Fibroblast of skin of abdomen (primary cell): ENCODE results near the gene ARHGEF16.

Source experiments
- DNase-seq: peaks from one replicate; pipeline ENCODE4 v3.0.0-alpha.2; 2013

The ARHGEF16 gene

DNA sequence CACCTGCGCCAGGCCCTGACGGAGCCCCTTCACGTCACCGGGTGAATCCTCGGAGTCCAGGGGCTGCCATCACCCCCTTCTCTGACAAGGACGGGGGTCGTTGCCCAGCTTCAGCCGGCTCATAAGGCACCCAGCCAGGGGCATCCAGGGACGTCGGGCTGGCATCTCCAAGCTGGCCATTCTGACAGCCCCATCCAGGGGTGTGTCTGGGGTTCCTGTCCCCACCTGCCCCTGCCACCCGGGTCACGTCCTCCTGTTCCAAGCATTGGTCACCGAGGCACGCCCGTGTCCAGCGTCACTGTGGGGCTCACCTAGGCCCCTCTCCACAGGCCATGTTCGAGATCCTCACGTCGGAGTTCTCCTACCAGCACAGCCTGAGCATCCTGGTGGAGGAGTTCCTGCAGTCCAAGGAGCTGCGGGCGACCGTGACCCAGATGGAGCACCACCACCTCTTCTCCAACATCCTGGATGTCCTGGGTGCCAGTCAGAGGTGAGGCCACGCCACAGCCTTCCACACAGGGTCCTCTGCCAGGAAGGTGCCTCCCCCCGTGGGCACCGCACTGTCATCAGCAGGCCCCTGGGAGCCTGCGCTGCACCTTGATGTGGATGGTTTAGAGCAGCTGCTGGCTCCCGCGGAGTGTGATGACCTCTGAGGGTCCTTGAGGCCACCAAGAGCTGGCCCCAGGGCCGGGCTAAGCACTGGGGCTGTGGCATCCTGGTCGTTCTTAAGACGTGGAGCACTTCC lies 14.8 kb downstream of the ARHGEF16 start:
- no peak for DNase-seq

GRCh38 chr1:3469849-3470649 lies 15.6 kb downstream of the ARHGEF16 start:
- DNase-seq: no peak

DNA sequence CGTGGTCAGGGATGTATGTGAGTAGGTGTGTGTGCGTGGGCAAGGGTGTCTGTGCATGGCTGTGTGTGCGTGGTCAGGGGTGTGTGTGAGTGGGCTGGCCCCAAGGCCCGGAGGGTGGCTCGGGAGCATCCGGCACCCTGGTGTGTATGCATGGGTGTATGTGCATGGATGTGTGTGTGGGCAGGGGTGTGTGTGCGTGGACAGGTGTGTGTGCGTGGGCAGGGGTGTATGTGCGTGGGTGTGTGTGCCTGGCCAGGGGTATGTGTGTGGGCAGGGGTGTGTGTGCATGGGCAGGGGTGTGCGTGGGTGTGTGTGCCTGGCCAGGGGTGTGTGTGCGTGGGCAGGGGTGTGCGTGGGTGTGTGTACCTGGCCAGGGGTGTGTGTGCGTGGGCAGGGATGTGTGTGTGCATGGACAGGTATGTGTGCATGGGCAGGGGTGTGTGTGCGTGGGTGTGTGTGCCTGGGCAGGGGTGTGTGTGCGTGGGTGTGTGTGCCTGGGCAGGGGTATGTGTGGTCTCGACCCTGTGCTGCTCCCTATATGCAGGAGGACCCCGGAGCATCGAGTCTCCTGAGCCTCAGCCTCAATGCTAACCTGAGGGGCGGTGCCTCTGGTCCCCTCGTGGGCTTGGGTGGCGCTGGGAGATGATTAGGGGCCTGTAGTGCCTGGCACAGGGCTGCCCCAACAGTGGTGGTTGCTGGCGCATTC lies 16.3 kb downstream of the ARHGEF16 start:
- no peak for DNase-seq

GRCh38 chr1:3471356-3472087 lies 17.1 kb downstream of the ARHGEF16 start:
- peak; percentile 64 for DNase-seq

DNA sequence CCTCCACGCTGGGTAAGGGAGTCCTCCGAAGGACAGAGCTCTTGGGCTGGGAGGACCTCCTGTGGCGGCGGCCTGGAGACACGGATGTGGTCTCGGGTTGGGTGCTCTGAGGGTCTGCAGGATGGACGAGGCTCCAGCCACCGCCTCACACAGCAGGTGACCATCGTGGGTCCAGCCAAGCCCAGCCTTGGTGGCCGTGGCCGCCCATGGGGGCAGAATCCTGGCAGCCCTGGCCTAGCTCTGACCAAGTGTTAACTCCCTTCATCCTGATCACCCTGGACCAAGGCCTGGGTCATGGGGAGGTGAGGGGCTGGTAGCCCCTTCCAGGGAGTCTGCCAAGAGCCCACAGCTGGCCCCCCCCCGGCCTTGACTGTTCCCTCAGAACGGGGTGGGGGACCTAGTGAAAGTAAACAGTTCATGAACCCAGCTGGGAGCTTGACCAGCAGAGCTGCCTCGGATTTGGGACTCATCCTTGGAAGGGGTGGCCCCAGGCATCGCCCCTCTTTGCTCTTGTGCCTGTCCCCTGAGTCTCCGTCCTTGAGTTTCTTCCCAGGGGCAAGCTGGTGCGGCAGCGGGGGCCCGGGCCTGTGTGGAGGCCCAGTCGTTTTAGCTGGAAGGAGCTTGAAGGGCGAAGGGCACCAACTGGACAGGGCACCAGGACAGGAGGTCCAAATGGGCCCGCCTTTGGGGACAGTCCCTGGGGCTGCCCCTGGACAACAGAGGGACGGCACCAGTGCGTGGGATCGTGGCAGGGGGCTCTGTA lies 17.8 kb downstream of the ARHGEF16 start:
- no peak for DNase-seq

GRCh38 chr1:3472906-3473305 lies 18.4 kb downstream of the ARHGEF16 start:
- no peak for DNase-seq

GRCh38 chr1:3473381-3473844 lies 18.9 kb downstream of the ARHGEF16 start:
- peak; percentile 90 for DNase-seq

DNA sequence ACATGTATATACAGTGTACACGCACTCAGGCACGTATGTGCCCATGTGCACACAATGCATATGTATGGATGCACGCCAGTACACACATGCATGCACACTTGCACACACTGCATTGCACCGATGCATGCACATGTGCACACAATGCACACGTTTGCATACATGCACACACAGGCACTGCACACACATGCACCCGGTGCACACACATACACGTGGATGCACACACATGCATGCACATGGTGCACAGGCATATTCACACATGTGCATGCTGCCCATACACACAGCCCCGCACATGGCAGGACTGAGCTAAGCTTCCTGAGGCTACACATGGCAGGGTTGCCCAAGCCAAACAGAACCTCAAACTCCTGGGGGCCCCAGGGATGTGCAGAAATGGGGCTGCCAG lies 19.6 kb downstream of the ARHGEF16 start:
- no peak for DNase-seq

- DNase-seq: no peak
Observed at GRCh38 chr1:3474421-3474820, 20.0 kb downstream of the ARHGEF16 start.

DNA sequence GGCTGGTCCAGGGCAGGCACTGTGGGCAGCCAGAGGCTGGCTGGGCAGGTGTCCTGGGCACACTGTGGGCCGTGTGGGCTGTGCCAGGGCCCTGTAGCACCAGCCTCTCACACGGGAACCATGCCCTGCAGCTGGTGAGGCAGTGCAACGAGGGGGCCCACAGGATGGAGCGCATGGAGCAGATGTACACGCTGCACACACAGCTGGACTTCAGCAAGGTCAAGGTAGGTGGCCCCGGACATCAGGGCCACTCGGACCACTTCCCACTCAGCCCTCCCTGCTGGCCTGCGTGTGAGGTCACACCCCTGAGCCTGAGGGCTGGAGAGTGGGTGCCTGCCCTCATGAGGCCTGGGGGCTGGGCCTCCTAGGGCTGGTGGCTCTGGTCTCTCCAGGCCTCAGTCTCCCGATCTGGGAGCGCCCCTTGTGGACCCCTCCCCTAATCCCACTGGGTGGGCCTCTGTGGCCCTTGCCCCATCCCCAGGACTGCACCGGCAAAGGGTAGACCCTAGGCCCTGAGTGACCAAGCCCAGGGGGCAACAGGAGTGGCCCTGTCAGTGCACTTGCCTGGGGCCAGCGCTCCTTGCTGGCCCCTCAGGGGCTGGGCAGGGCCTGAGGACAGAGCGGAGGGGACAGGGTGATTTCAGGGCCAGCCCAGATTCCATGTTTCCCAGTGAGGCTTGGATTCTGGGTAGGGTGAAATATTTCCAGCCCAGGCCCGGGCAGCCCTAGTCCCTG lies 21.5 kb downstream of the ARHGEF16 start:
- no peak for DNase-seq

DNA sequence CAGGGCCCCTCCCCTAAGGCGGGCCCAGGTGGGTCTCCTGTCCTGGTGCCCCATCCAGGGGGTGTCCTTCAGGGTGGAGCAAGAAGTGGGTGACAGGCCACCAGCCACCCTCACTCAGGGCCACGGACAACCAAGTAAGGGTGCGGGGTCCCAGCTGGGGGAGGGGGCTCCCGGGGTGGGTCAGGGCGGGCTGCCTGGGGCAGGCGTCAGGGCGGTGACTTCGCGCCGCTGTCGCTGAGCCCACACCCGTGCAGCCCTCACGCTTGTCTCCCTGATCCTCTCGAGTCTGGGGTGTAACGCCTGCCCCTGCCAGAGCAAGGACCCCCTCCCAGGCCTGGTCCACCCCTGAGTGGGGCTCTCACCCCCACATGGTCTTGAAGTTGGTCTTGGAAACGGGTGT lies 22.2 kb downstream of the ARHGEF16 start:
- no peak for DNase-seq

GRCh38 chr1:3477241-3477995 lies 23.0 kb downstream of the ARHGEF16 start:
- no peak for DNase-seq

GRCh38 chr1:3478187-3478586 lies 23.7 kb downstream of the ARHGEF16 start:
- DNase-seq: no peak

DNA sequence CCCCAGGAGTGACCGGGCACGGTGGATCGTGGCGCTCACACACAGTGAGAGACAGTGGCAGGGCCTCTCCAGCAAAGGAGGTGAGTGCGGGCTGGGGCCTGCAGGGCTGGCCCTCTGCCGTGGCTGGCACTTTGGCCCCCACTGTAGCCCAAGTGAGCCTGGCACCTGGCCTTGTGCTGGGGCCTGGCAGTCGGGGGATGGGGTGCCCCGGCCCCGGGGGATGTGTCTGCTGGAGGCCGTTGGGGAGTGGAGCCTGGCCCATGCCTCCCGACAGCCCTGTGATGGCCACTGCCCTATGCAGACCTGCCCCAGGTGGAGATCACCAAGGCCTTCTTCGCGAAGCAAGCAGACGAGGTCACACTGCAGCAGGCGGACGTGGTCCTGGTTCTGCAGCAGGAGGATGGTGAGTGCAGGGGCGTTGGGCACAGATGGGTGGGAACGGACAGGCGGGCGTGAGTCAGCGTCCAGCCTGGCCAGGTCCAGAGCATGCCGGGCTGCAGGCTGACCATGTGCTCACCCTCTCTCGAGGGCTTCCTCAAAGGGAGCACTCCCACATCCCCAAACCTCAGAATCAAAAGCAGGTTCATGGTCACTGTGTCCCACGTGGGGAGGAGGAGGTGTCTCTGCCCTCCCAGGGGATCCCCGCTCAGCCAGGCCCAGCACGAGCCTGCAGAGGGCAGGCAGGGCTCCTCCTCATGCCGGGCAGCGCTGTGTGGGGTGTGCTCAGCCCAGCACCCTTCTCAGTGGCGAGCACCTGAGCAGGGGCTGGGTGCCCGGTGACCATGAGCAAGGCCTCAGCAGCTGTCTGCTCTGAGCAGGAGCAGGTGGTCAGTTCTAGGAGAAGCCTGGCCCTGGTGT lies 25.3 kb downstream of the ARHGEF16 start:
- no peak for DNase-seq

GRCh38 chr1:3480369-3480719 lies 25.9 kb downstream of the ARHGEF16 start:
- DNase-seq: no peak

- DNase-seq: no peak
Observed at GRCh38 chr1:3481046-3481445, 26.6 kb downstream of the ARHGEF16 start.

DNA sequence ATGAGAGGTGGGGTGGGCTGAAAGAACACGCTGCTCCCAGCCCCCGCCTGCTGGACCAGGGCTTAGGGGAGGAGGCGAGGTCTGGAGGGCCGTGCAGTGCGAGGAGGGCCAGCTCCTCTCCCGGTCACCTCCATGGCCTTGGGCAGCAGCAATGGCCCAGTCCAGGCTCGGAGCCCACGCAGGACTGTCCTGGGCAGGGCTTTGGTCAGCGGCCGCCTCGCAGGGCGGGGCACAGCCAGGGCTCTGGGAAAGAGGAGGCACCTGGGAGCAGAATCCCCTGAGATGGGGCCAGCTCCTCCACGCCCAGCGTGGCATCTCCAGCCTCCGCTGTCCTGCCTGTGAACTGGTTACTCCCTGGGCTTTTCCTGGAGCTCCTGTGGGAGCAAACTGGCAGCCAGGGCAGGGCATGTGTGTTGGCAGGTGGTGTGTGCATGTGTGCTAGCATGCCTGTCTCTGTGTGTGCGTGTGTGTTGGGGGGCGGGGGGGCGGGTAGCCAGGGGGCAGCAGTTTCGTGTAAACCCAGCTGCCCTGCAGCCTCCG lies 27.4 kb downstream of the ARHGEF16 start:
- no peak for DNase-seq

DNA sequence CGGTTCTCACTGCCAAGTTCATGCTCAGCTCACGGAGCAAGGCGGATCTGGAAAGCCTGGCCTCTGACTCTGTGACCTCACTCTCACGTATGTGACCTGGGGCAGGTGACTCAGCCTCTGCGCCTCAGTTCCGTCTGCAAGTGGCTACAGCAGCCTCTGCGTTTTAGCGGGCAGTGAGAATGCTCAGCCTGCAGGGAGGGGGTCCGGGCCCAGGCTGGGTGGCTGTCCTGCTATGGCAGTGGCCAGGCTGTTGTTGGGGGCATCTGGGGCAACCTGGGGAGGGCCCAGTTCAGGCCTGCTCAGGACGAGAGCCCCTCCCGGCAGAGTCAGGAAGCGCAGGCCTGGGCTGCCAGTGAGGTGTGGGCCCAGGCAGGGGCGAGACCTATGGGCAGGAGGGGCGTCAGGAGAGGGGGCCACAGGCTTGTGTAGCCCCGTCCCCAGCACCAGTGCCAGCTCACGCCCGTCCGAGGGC lies 27.9 kb downstream of the ARHGEF16 start:
- DNase-seq: no peak

DNA sequence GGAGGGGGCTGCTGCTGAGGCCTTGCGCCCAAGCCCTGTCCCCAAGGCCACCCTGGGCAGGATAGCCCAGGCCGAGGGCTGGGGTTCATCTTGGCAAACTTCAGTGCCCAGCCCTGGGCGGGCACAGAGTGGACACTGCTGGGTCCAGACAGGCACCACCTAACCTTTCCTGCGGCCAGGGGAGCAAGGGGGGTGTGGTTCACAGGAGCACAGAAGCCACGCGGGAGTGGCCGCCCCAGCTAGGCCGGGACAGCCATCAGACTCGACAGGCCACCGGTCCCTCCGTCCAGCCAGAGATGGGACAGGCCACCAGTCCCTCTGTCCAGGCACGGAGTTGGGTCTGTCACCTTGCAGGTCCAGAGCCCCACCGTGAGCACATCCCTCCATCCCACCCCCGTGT lies 28.9 kb downstream of the ARHGEF16 start:
- DNase-seq: no peak
